Measurements from ENCODE around the gene PDIA4. TPM values are rescaled to one million over a fixed set of nuclear protein-coding genes. Genes with fewer than 3 reads are reported as not detected.

Gene PDIA4
- polyA plus RNA-seq, 2 of the 4 experiments (the other 2 are of a cell fraction): 175 to 214 TPM

GRCh38 chr7:149022756-149023360 lies 5.4 kb downstream of the PDIA4 start:
- FAIRE-seq (no peak), DNase-seq (ENCODE audit: low read depth in 1 of 2, low spot score in 1 of 2) (no peak), ATAC-seq (no peak)
- H3K4me3 ChIP-seq: no peak overlapping the region
- CTCF ChIA-PET: interaction anchor here (0.6 to 7.8 kb wide), 5 partner anchors 15 to 56 kb away, joined by 3 to 45 read pairs (median 3); no protein-coding TSS in a partner anchor
- WGBS (ENCODE audit: missing lambda C conversion rate): 88% methylated on average over 6 of the region's 6 CpGs
- no peaks in the 10 kb centered on the region for H3K9me3 ChIP-seq
- TF ChIP-seq EHMT2 (IDR thresholded peaks at IDR 0.05; ENCODE audit: low read depth): no peak
- no peak for TF ChIP-seq ZNF302 (CRISPR knock-in tag; IDR thresholded peaks at IDR 0.05)
- no peak overlapping the region for H3K27ac ChIP-seq
- H3K4me1 ChIP-seq: peaks cover 11% of the 10 kb centered on the region
- POLR2A ChIA-PET: no interaction called here
- no peak overlapping the region for H3K4me2 ChIP-seq

GRCh38 chr7:149021725-149022062 lies 6.6 kb downstream of the PDIA4 start:
- TF ChIP-seq MYC (IDR thresholded peaks at IDR 0.05; ENCODE audit: borderline replicate concordance, low read length): no peak
- TF ChIP-seq GATA3 (IDR thresholded peaks at IDR 0.05; ENCODE audit: borderline replicate concordance): no peak
- TF ChIP-seq RNF2 (IDR thresholded peaks at IDR 0.05; ENCODE audit: borderline replicate concordance, low read depth): no peak
- no peak for TF ChIP-seq EHMT2 (IDR thresholded peaks at IDR 0.05; ENCODE audit: low read depth)
- TF ChIP-seq EP300 (IDR thresholded peaks at IDR 0.05): no peak
- no peak for TF ChIP-seq E2F6 (IDR thresholded peaks at IDR 0.05; ENCODE audit: borderline replicate concordance, low read depth)
- TF ChIP-seq, protein P1, sequence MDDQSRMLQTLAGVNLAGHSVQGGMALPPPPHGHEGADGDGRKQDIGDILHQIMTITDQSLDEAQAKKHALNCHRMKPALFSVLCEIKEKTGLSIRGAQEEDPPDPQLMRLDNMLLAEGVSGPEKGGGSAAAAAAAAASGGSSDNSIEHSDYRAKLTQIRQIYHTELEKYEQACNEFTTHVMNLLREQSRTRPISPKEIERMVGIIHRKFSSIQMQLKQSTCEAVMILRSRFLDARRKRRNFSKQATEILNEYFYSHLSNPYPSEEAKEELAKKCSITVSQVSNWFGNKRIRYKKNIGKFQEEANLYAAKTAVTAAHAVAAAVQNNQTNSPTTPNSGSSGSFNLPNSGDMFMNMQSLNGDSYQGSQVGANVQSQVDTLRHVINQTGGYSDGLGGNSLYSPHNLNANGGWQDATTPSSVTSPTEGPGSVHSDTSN (IDR thresholded peaks at IDR 0.05): no peak
- TF ChIP-seq FOSL2 (IDR thresholded peaks at IDR 0.05): no peak
- TF ChIP-seq FOSL2 (CRISPR knock-in tag; IDR thresholded peaks at IDR 0.05): no peak
- TF ChIP-seq RFX5 (IDR thresholded peaks at IDR 0.05): no peak
- no peak for TF ChIP-seq NR3C1 (IDR thresholded peaks at IDR 0.05)
- no peak for DNase-seq (ENCODE audit: low read depth in 1 of 2, low spot score in 1 of 2)
- WGBS (ENCODE audit: missing lambda C conversion rate): 95% methylated on average over 12 of the region's 12 CpGs
- Histone ChIP-seq H3K4me2 (no peak overlapping the region), H3K9me3 (no peaks in the 10 kb centered on the region), H3K27ac (no peak overlapping the region), H3K4me1 (peaks cover 6% of the 10 kb centered on the region), H3K4me3 (no peak overlapping the region)
- ChIA-PET POLR2A (no interaction called here), CTCF (interaction anchor here (0.6 to 7.8 kb wide), 3 partner anchors 12 to 44 kb away, joined by 3 to 45 read pairs (median 5); no protein-coding TSS in a partner anchor)
- FAIRE-seq: no peak
- no peak for ATAC-seq

- H3K9me3 ChIP-seq: no peaks in the 10 kb centered on the region
- FAIRE-seq (no peak), ATAC-seq (no peak; a peak in 1 of 6 replicates), DNase-seq (ENCODE audit: low read depth in 1 of 2, low spot score in 1 of 2) (no peak)
- WGBS (ENCODE audit: missing lambda C conversion rate): 97% methylated on average over 11 of the region's 11 CpGs
- H3K4me1 ChIP-seq: no peaks in the 10 kb centered on the region
- TF ChIP-seq NPAS2 (CRISPR knock-in tag; IDR thresholded peaks at IDR 0.05; ENCODE audit: borderline replicate concordance): no peak
- TF ChIP-seq SMC3 (IDR thresholded peaks at IDR 0.05): no peak
- TF ChIP-seq RFX5 (IDR thresholded peaks at IDR 0.05): no peak
- no peak for TF ChIP-seq TFCP2L1 (CRISPR knock-in tag; IDR thresholded peaks at IDR 0.05)
- no peak for TF ChIP-seq FOXS1 (CRISPR knock-in tag; IDR thresholded peaks at IDR 0.05)
- TF ChIP-seq, protein P2, sequence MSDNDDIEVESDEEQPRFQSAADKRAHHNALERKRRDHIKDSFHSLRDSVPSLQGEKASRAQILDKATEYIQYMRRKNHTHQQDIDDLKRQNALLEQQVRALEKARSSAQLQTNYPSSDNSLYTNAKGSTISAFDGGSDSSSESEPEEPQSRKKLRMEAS (IDR thresholded peaks at IDR 0.05): no peak
- no peak for TF ChIP-seq CEBPB (IDR thresholded peaks at IDR 0.05)
- TF ChIP-seq HES2 (IDR thresholded peaks at IDR 0.05): no peak
- no peak for TF ChIP-seq EHMT2 (IDR thresholded peaks at IDR 0.05; ENCODE audit: low read depth)
- no peak for TF ChIP-seq JUN (IDR thresholded peaks at IDR 0.05)
- no peak for TF ChIP-seq CTCF (IDR thresholded peaks at IDR 0.05)
- TF ChIP-seq GATA3 (IDR thresholded peaks at IDR 0.05; ENCODE audit: borderline replicate concordance): no peak
- TF ChIP-seq BHLHE40 (IDR thresholded peaks at IDR 0.05; ENCODE audit: low read depth, low read length): no peak
- no peak for TF ChIP-seq ZNF302 (CRISPR knock-in tag; IDR thresholded peaks at IDR 0.05)
- TF ChIP-seq FOSL2 (IDR thresholded peaks at IDR 0.05): no peak
- no peak for TF ChIP-seq FOSL2 (CRISPR knock-in tag; IDR thresholded peaks at IDR 0.05)
- TF ChIP-seq RARB (CRISPR knock-in tag; IDR thresholded peaks at IDR 0.05): no peak
- no peak for TF ChIP-seq ZC3H11A (IDR thresholded peaks at IDR 0.05)
- TF ChIP-seq NR3C1 (IDR thresholded peaks at IDR 0.05): no peak
- no peak for TF ChIP-seq EHF (CRISPR knock-in tag; IDR thresholded peaks at IDR 0.05)
- CTCF ChIA-PET: interaction anchor here (1.2 to 7.8 kb wide), 3 partner anchors 14 to 46 kb away, joined by 4 to 45 read pairs (median 5); no protein-coding TSS in a partner anchor
- H3K27ac ChIP-seq: no peak overlapping the region
- H3K4me2 ChIP-seq: no peak overlapping the region
- POLR2A ChIA-PET: no interaction called here
- no peak overlapping the region for H3K4me3 ChIP-seq
These were observed 7.8 kb downstream of the PDIA4 start for GRCh38 chr7:149020483-149020882.

Measured in A549 (cell line).